GM23338 (cell line): ENCODE measurements around the gene CREB3L4.

Experiments
- CREB1 ChIP-seq: fragments of 250-450 bp; sonication (Bioruptor Pico); IDR thresholded peaks from 2 replicates; pipeline ENCODE4 v1.5.0; 2020; ENCODE audit warnings: low read depth, mild to moderate bottlenecking, moderate library complexity
- CTCF ChIP-seq, 2 experiments: fragments of 200-600 bp in 1 of 2; sonication (generic) in 1 of 2; conservative IDR thresholded peaks; 2 replicates each; pipeline versions ENCODE4 v1.5.1 to v1.6.1; 2016 to 2017; ENCODE audit warnings: antibody characterized with exemption in 2 of 2, low read depth in 2 of 2, mild to moderate bottlenecking in 2 of 2, moderate library complexity in 1 of 2
- EZH2 ChIP-seq: fragments of 200-600 bp; sonication (generic); IDR thresholded peaks from one replicate; pipeline ENCODE4 v1.8.0; 2017; ENCODE audit warnings: antibody characterized with exemption, mild to moderate bottlenecking, low read depth; ENCODE audit not compliant: unreplicated experiment
- EZH2phosphoT487 ChIP-seq: fragments of 200-600 bp; sonication (generic); IDR thresholded peaks from one replicate; pipeline ENCODE4 v1.8.1; 2018; ENCODE audit warnings: antibody characterized with exemption; ENCODE audit not compliant: unreplicated experiment
- JUNB ChIP-seq: IDR thresholded peaks from one replicate; pipeline ENCODE4 v1.6.1; 2016; ENCODE audit warnings: antibody characterized with exemption; ENCODE audit not compliant: unreplicated experiment
- NANOG ChIP-seq: IDR thresholded peaks from 2 replicates; pipeline ENCODE4 v1.6.1; 2016; ENCODE audit warnings: antibody characterized with exemption, borderline replicate concordance
- POLR2AphosphoS5 ChIP-seq: IDR thresholded peaks from 2 replicates; pipeline ENCODE4 v1.6.1; 2016; ENCODE audit warnings: antibody characterized with exemption, low read depth
- REST ChIP-seq: IDR thresholded peaks from one replicate; pipeline ENCODE4 v1.6.1; 2018; ENCODE audit warnings: antibody characterized with exemption; ENCODE audit not compliant: unreplicated experiment
- STAT1 ChIP-seq: IDR thresholded peaks from one replicate; pipeline ENCODE4 v1.6.1; 2016; ENCODE audit warnings: antibody characterized with exemption; ENCODE audit not compliant: unreplicated experiment
- ZNF114 ChIP-seq: fragments of 250-450 bp; sonication (Bioruptor Pico); IDR thresholded peaks from 2 replicates; pipeline ENCODE4 v1.5.0; 2020; ENCODE audit warnings: mild to moderate bottlenecking, moderate library complexity
- ZNF331 ChIP-seq: fragments of 250-450 bp; sonication (Bioruptor Pico); IDR thresholded peaks from 2 replicates; pipeline ENCODE4 v1.5.0; 2020; ENCODE audit warnings: low read depth, mild to moderate bottlenecking, moderate library complexity

GRCh38 chr1:153928245-153928644 lies 39.5 kb upstream of the CREB3L4 start:
- TF ChIP-seq POLR2AphosphoS5, result no peak
- TF ChIP-seq CTCF (conservative IDR thresholded peaks at IDR 0.05; ENCODE audit: low read depth in 2 of 2), result no peak
- TF ChIP-seq EZH2, result no peak
- TF ChIP-seq REST, result no peak
- no peak for TF ChIP-seq JUNB
- no peak for TF ChIP-seq EZH2phosphoT487
- no peak for TF ChIP-seq CREB1 (CRISPR knock-in tag)
- TF ChIP-seq STAT1, result no peak
- no peak for TF ChIP-seq ZNF114
- TF ChIP-seq ZNF331, result no peak
- TF ChIP-seq NANOG, result no peak
